NCI-H510A (cell line): ENCODE measurements around the gene SNX30.

Source experiments
- DNase-seq: peaks from one replicate; lab custom pipeline; 2025; lab: John Stamatoyannopoulos, UW

The SNX30 gene

DNA sequence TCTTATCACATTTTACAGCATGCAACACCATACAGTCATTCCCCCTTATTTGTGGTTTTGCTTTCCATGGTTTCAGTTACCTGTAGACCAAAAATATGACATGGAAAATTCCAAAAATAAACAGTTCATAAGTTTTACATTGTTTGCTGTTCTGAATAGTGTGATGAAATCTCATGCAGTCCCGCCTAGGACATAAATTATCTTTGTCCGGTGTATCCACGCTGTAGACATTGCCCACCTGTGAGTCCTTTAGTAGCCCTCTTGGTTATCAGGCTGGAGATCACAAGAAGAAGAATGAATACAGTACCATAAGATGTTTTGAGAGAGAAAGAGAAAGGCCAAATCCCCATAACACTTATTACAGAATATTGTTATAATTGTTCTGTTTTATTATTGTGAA lies 72.1 kb downstream of the SNX30 start:
- no peak for DNase-seq

DNA sequence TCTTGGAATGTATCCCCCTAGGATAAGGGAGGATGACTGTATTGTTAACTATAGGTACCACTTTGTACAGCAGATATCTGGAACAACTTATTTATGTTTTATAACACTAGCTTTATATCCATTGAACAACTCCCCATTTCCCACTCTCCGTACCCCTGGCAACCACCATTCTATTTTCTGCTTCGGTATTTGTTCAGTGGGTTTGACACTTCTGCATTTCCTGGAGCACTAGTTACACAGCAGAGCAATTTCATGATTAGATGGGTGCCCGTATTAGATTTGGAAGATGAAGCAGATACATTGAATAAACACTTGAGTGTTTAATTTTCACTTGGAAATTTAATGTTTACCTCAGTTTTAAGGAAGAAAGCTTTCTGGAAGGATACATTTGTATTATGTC lies 72.7 kb downstream of the SNX30 start:
- no peak for DNase-seq

DNA sequence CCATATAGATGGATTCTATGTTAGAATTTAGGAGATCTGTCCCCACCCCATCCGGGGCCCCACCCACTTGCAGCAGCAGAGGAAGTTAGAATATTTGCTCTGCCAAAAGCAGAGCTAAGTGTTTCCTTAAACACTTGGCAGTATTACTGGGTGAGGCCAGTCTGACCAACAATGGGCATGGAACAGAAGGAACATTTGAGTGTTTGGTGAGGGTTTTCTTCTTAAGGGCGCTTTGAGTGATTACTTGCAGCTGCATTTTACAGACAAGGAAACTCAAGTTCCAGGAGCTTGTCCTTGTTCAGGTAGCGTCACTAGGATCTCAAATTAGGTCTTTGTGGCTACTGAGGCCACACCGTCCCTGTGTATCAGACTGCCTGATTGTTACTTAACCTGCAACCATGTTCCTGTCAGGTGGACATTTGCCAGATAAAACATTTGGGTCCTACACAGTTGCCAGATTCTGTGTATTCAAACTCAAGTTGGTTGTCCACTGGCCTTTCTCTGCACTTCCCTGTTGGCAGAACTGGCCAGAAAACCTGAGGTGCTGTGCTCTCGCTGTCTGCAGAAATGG lies 80.8 kb downstream of the SNX30 start:
- peak; percentile 46 for DNase-seq

DNA sequence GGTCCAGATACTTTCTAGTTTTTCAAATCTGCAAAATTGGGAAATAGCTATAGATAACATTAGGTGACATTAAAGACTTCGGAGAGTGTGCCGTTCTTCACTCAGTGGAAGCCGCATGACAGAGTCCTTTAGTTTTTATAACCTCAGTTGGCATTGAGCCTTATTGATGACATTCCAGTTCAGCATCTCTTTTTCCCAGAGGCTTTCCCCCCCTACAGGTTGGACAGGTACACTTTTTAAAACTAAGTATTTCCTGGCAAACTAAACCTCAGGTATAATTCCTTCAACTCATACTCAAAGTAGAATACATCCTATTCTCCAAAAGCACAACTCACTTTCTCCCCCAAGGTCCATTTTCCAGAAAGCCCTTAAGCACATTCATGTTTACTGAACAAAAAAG lies 81.4 kb downstream of the SNX30 start:
- no peak for DNase-seq

DNA sequence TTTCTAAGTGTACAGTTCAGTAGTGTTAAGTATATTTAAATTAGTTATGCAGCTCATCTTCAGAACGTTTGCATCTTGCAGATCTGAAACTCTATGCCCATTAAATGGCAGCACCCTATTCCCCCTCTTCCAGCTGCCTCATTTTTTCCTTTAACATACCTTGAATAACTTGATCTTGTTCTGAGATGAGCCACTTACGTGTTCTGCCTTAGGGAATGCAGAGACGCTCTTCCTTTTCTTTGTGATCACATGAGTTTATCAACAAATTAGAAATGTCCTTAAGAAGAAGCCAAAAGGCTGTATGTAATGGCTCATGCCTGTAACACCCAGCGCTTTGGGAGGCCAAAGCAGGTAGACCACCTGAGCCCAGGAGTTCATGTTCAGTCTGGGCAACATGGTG lies 82.5 kb downstream of the SNX30 start:
- no peak for DNase-seq

DNA sequence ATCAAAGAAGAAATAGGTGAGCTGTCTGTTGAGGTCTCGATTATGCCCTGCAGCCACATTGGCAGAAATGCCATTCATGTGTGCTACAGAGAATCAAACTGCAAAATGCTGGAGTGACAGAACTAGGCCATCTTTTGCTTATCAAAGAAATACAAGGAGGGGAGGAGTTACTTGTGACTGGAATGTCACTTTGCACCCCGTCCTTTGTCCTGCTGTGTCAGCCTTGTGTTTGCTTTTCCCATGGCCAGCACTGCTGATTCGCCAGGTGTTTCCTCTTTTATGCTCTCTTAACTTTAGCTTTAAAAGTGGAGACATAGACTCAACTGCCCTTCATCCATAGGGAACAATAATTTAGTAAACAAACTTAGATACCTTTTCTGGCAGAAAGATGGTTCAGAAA lies 85.8 kb downstream of the SNX30 start:
- peak; percentile 63 for DNase-seq

DNA sequence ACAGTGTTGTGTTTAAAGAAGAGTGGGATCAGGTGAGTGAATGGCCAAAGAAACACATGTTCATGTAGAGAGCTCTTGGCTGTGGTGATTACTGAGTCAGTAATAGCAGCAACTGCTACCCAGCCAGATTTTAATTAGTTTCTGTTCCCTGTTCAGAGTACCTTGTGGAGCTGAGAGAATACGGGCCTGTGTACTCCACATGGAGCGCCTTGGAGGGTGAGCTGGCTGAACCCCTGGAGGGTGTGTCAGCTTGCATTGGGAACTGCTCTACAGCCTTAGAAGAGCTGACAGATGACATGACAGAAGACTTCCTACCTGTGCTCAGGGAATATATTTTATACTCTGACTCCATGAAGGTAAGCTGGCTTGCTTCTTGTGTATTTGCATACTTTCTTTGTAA lies 87.8 kb downstream of the SNX30 start:
- DNase-seq: no peak

DNA sequence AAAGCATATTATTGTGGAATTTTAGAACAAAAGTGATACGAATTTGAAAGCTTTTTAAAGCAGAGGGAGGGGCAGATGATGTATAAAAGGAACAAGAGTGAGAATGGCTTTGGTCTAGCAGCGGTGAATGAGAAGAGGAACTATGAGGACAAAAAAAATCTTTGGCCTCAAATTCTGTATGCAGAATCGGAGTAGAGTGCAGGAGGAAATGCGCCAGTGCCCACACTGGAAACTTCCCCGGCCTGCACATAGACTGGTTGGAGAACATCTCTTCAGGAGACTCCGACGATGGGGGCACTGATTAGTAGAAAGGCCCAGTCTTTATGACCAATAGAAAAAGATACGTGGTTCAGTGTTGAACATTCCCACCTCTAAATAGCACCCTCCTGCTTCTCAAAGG lies 88.8 kb downstream of the SNX30 start:
- DNase-seq: no peak

DNA sequence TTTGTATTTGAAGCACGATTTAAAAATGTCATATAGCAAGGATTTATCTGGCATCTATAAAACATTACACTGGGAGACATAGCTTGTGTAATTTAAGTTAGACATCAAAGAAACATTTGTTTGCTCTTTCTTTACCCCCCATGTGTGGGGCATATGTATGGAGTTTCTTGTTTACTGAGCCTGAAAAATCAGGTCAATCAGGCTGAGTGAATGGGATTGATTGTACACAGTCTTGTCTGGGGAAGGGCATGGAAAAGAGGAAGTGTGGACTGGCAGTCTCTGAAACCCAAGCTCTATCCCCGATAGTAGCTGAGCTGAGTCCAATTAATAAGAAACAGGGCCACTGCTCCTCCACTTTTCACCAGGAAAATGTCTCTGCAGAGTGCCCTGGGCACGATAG lies 90.7 kb downstream of the SNX30 start:
- DNase-seq: no peak

DNA sequence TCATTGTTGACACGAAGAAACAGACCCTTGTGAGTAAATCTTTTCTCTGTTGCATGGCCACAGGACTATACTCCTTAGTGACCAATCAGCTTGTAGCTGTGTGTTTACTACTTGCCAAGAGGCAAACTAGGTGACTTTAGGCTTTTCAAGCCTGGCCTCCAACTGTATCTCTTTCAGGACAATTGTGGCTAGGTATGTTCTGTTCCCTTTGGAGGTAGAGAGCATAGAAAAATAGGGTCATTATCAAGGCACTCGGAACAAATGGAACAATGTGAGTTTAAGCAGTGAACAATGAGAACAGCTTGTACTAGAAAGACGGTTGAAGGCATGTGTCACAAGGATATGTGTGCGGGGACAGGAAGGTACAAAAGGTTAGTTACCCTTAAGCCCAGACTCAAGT lies 92.0 kb downstream of the SNX30 start:
- no peak for DNase-seq

DNA sequence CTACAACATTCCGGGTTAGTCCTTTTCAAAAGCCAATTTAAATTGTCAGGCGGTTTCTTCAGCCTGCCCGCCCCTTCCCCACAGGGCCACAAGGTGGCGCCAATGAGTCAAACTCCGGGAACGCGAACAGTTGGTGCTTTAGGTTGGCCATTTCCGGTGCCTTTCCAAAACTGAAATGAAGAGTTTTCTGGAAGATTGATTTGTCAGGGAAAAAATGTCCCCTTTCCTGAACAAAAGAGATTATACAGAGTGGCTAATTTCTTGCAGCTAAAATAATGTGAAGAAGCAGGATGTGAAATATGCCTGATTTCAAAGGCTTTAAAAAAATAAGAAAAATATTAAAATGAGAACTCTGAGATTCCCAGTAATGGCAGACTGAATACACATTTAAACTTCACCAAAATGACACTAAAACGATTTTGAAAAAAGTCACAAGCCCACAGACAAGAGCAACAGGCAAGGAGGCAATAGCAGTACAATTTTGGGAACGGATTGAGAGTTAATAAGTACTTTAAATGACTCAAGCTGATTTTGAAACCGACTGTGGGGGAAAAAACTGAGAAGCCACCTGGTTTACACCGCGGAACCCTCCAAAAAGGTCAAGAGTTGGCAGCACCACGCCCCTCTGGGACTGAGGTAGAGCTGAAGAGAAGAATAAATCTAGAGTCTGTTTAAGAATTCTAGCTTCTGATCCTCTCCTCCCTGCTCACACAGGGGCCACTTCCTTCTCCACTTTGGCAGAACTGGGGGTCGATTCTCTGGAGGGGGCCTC lies 94.4 kb downstream of the SNX30 start:
- DNase-seq: no peak

DNA sequence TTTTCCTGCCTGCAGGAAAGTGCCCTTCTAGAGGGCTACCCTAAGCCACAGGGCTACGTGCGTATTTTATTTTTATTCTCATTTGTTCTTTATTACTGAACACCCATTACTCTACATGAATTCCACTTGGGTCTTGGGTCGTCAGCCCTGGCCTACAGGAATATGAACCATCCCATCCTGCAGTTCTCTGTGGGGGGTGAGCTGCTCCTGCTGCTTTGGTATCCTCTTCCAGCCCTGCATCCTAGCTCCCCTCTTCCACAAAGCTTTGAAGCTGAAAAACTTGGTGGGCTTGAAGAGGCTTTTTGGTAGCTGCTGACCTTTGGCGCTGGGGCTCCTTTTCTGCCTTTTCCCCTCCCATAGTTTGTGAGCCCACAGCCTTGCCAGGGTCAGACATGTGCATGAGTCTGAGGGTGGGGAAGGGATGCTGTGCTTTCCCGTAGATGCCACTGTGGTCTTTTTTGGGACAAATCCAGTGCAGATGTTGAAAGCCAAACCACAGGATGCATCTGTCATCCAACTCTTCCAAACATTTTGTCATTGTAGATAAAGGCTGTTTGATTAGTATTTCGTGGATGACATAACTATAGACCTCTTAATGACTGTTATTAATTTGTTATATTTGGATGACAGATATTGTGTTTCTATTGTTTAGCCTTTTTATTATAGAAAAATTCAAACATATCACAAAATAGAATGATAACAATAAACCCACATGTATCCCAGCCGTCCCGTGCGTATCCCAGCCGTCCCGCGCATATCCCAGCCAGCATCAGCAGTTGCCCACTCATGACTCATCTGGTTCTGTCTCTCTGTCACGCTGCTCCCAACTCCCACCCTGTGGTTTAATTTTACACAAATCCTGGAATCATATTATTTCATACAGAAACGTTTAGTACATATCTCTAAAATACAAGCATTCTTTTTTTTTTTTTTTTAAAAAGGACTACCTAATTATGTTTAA lies 96.2 kb downstream of the SNX30 start:
- DNase-seq: no peak

DNA sequence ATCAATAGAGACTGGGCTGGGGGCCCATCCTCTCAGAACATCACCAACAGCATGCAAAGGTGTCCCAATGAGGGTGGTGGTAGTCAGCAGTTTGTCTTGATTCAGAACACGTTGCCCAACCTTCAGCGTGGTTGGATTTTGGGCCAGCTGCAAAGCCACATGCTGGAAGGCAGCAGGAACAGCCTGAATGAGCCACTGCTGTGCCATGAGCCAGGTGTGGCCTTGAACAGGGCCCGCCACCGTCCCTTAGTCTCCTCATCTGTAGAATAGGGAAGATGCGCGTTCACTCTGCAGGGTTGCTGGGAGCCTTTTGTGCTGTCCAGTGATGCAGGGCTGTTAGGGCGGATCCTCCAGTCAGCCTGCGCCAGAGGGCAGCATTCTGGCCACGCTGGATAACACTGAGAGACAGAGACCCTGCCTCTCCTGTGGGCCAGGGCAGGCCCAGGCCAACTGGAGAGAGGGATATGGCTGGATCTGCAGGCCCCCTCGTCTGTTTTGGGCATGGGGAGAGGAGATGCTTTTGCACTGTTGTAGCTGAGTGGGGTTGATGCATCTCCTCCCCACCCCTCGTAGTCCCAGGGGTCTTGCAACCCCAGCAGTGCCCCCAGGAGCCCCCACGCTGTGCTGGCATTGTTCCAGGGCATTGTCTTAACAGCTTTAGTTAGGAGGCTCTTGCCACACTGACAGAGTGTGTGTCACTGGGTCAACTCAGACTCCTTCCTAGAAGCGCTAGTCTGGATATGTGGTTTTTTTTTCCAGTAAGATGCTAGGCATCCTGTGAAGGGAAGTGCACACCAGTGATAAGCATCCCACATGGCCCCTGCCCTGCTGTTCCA lies 98.0 kb downstream of the SNX30 start:
- DNase-seq: no peak

DNA sequence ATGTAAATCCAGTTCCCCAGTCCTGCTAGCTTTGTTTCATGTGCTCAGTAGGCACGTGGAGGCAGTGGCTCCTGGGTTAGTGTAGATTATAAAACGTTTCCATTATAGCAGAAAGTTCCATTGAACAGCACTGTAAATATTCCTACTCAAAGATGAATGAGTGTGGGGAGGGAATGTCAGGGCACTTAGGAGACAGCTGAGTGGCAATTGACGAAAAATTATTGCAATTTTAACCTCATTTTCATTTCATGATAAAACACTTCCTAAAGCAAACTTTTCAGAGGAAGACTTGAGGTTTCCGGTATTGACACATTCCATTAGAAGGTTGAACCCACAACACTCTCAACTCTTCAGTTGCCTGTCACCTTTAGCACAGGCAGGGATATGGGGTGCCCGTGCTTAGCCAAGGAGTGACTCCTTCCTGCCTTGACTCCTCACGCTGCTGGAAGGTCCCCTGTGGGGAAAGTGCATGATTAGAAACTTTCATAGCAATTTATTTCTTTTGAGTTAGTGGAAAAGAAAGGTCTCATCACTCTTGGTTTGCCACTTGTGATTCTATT lies 98.9 kb downstream of the SNX30 start:
- no peak for DNase-seq

DNA sequence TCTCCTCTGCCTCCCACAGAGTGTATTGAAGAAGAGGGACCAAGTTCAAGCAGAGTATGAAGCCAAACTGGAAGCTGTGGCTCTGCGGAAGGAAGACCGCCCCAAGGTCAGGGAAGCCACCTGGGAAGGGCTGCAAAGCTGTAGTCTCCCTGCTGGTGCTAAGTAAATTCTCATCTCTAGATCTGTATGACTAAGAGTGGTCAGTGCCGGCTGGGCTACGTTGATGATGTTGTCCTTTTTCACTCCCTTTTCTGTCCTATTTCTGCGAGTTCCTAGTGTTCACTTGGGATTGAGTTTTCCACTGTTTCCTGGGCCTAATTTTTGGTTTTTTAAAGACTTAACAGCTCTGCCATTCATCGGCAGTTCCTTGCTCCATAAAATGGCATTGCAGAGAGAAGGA lies 100.3 kb downstream of the SNX30 start:
- DNase-seq: no peak

DNA sequence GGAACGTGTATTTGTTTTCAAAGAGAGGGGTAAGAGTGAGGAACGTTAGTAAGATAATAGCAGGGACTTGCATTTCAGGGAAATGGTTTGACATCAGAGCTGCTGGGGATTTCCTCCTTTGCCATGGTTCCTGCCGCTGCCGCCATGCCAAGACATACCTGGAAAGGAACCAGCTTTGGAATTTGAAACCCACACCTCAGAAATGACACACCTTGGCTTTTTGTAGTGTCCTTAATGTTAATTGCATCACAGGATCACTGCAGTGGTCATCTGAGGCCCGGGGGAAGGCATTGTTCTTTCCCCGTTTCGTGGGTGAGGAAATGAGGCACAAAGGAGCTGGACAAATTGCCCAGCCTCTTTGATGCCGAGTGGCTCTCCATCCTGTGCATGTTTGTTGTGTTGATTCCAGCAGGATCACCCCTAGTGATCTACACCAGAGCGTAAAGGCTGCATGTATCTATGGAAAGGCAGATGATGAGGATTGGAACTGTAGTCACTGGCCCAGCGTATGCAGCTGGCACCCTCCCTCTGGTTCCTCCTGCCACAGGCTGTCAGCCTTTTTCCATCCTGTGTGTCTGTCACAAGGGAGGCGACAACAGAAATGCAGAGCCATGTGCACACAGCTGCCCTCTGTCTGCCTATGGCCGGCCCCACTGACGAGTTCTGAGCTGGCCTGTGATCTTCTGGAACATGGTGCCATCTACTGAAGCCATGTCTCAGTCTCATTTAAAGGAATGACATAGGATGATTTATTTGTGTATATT lies 102.4 kb downstream of the SNX30 start:
- DNase-seq: no peak

DNA sequence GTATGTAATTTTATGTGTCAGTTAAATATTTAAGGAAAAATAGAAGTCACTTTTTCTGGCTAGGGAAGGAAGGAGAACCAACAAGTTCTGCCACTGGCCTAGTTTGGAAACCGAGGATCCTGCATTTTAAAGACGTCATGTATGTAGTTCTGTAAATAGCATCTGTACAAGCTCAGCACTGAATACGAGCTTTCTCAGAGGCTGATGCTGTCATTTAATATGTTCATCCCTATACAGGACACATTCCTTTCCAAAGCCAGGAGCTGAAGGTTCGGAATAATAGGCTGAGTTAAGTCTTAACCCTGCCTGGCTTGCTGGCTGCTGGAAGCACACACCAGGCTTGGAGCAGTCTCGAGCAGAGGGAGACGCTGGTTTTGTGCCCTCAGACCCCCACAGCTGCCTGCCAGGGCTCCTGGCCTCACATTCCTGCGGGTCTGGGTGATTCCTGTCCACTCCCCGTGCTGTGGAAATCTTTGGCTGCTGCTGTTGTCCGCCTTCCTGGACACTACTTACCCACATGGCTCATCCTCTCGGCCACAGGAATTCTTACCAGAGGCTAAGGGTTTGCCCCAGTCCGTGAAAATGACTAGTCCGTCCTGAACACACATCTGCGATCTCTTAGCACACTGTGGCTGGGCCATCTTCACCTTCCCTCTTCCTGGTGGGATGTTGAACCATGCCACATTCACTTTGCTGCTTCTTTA lies 103.5 kb downstream of the SNX30 start:
- DNase-seq: no peak

DNA sequence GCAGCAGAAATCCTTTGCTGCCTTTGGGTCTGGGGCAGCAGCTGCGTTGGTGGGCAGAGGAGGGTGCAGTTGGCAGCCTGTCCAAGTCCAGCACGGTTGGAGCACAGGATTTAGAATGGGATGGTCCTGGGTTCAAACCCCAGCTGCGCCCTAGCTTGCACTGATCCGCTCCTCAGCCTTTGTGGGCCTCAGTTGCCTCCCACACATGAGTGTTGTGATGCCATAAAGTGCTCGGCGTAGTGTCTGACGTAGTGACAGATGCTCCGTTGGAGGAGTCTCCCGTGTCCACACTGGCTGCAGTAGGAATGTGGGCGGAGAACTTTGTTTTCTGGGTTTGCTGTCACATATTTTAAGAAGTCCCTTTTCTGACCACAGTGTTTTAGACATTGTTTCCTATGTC lies 104.1 kb downstream of the SNX30 start:
- DNase-seq: no peak

DNA sequence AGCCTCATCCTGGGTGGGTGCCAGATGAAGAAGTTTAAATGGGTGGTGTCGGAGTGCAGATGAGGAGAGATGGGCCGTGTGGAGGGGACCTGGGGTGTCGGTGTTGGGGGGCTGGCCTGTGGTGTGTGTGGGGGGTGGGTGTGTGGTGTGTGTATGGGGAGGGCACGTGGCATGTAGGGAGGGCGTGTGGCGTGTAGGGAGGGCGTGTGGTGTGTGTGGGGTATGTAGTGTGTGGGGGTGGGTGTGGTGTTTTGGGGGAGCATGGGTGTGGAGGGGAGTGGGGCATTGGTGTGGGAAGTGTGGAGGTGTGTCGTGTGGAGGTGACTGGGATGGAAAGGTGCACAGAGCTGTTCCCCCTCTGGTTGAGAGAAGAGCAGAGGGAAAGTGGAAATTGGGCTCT lies 105.6 kb downstream of the SNX30 start:
- DNase-seq: no peak

DNA sequence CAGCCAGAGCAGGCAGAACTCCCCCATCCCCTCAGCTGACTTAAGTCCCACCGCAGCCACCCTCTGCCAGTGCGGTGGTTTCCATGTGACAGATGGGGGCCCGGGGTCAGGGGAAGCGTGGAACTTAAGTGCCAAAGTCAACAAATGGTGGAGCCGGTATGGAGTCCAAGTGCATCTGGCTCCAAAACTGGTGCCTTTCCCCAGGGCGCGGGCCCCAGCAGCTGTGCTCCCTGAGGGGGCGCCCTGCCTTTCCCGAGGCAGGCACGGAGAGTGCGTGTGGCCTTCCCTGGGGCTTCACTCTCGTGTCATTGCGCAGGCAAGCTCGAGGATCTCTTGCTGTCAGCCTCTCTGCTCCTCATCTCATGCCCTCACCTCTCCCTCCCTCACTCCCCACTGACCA lies 106.3 kb downstream of the SNX30 start:
- DNase-seq: no peak
